Testis (tissue), 3 donors: ENCODE data around the gene VAV1. TPM values are rescaled to one million over a fixed set of nuclear protein-coding genes. Genes with fewer than 3 reads are reported as not detected.
A peak's percentile ranks its signal among the peaks of the same experiment; 100 is the strongest.
"Not testable (repeated sequence)": the region's sequence is repeated elsewhere in the genome, so short reads cannot be mapped to it uniquely, and the experiment has no call there.

Source experiments
- DNase-seq: peaks from one replicate; pipeline ENCODE4 v3.0.0-alpha.2; 2019
- H3K27ac ChIP-seq, 2 donors: fragments of 200-600 bp; sonication (generic); one replicate each; pipeline ENCODE4 v1.5.1; 2019
- H3K27me3 ChIP-seq: fragments of 200-600 bp; sonication (generic); one replicate; pipeline ENCODE4 v1.5.1; 2019
- H3K36me3 ChIP-seq: fragments of 200-600 bp; sonication (generic); one replicate; pipeline ENCODE4 v1.5.1; 2017; ENCODE audit warnings: low read depth; ENCODE audit errors: missing control alignments
- H3K4me1 ChIP-seq: fragments of 200-600 bp; sonication (generic); one replicate; pipeline ENCODE4 v1.5.1; 2019
- H3K4me3 ChIP-seq, 2 donors: fragments of 200-600 bp; sonication (generic); one replicate each; pipeline ENCODE4 v1.5.1; 2017 to 2019
- H3K9me3 ChIP-seq: fragments of 200-600 bp; sonication (generic); one replicate; pipeline ENCODE4 v1.5.1; 2017
- CTCF ChIP-seq, 3 experiments: fragments of 450-650 bp in 2 of 3; fragments of 200-600 bp in 1 of 3; sonication (generic) in 1 of 3; IDR thresholded peaks; one replicate each; pipeline ENCODE4 v1.5.1; 2016 to 2019; ENCODE audit warnings: antibody characterized with exemption in 3 of 3, mild to moderate bottlenecking in 2 of 3, moderate library complexity in 1 of 3
- POLR2A ChIP-seq: fragments of 450-650 bp; IDR thresholded peaks from one replicate; pipeline ENCODE4 v1.6.1; 2017; ENCODE audit warnings: antibody characterized with exemption, mild to moderate bottlenecking, moderate library complexity
- WGBS, 2 donors: methylation state at CpG; one replicate each; pipeline ENCODE4 v1.1.5; 2018; 5-methylcytosine and 5-hydroxymethylcytosine counted together
- intact Hi-C: fragments of 100-400 bp; cut with DNase I; formaldehyde crosslinking; loops from one replicate; pipeline ENCODE4 v1.15.1; 2023; ENCODE audit warnings: low total_unique reads
- polyA plus RNA-seq: library from polyadenylated mRNA; stranded (reverse); fragments of 350-450 nt; fragmentation: Illumina TruSeq; extraction: RNeasy Lipid Tissue Mini Kit (QIAGEN cat#74804); gene quantifications from one replicate; pipeline ENCODE4 v1.2.3, GENCODE V29; 2014; ENCODE audit warnings: low read depth, low replicate concordance; ENCODE audit not compliant: insufficient read depth
- total RNA-seq, 2 donors: library from RNA; depleted of rRNA; stranded (reverse); fragments of >200 nt; gene quantifications; one replicate each; pipeline ENCODE4 v1.2.3, GENCODE V29; 2016

The VAV1 gene
- total and polyA plus RNA-seq, 3 donors from 2014 or later = 1.1 to 8.9 (median 4.5) TPM

- DNase-seq = no peak
- TF ChIP-seq CTCF (IDR thresholded peaks at IDR 0.05) = no peak
- TF ChIP-seq POLR2A = no peak
- Histone ChIP-seq H3K36me3 (no peaks in the 10 kb centered on the region), H3K9me3 (no peaks in the 10 kb centered on the region), H3K4me3 (no peak overlapping the region), H3K27ac (no peak overlapping the region), H3K27me3 (no peaks in the 10 kb centered on the region), H3K4me1 (no peaks in the 10 kb centered on the region)
- intact Hi-C loops = no loop called here
- 80 to 84% methylated on average over 10 to 12 of the region's 12 CpGs for WGBS, 2 donors
These were observed 52.7 kb downstream of the VAV1 start for GRCh38 chr19:6825076-6825774.

DNA sequence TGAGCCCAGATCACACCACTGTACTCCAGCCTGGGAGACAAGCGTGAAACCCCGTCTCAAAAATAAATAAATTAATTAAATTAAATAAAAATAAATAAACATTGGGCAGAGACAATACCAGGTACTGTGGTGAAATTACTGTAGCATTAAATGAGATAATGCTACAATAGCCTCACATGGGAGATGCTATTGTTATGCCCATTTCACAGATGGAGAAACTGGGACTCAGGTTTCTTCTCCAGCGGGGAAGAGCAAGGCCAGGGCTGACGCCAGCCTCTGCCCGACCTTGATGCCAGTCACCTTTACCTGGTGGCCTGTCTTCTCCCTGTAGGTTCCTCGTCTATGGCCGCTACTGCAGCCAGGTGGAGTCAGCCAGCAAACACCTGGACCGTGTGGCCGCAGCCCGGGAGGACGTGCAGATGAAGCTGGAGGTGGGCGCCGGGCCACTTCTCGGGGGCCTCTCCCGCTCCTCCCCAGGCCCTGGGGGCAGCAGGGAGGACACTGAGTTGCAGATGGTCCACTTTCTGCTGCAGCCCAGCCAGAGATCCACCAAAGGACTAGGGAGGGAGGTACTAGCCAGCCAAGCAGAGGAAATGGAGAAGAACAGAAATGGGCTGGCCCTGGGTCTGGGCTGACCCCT is 53.9 kb downstream of the VAV1 start:
- 85 to 90% methylated on average over 7 to 11 of the region's 15 CpGs for WGBS, 2 donors
- Histone ChIP-seq H3K27me3 (no peaks in the 10 kb centered on the region), H3K36me3 (no peaks in the 10 kb centered on the region), H3K9me3 (no peaks in the 10 kb centered on the region), H3K4me3 (no peak overlapping the region), H3K27ac (no peak overlapping the region), H3K4me1 (no peaks in the 10 kb centered on the region)
- intact Hi-C loops = no loop called here
- TF ChIP-seq POLR2A (no peak), CTCF (IDR thresholded peaks at IDR 0.05) (no peak)
- no peak for DNase-seq

DNA sequence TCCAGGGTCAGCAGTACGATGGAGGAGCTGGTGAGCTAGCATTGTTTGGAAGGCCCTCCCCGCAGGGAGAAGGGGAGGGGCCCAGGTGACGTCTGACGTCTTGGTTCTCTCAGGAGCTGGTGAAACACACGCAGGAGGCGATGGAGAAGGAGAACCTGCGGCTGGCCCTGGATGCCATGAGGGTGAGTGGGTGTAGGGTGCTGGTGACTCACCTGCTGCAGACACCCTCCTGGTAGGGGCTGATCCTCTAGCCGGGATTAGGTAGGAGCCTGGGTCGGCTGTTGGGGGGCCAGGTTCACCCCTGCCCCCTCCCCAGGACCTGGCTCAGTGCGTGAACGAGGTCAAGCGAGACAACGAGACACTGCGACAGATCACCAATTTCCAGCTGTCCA is 55.8 kb downstream of the VAV1 start:
- Histone ChIP-seq H3K4me3 (no peak overlapping the region), H3K4me1 (no peaks in the 10 kb centered on the region), H3K27ac (no peak overlapping the region), H3K36me3 (no peaks in the 10 kb centered on the region), H3K27me3 (no peaks in the 10 kb centered on the region), H3K9me3 (no peaks in the 10 kb centered on the region)
- intact Hi-C loops = no loop called here
- TF ChIP-seq POLR2A (no peak), CTCF (IDR thresholded peaks at IDR 0.05) (no peak)
- DNase-seq = no peak
- 30 to 42% methylated on average over 7 to 14 of the region's 14 CpGs for WGBS, 2 donors

GRCh38 chr19:6828698-6829633 is 56.5 kb downstream of the VAV1 start:
- Histone ChIP-seq H3K27me3 (no peaks in the 10 kb centered on the region), H3K4me1 (no peaks in the 10 kb centered on the region), H3K27ac (no peak overlapping the region), H3K36me3 (no peaks in the 10 kb centered on the region), H3K4me3 (no peak overlapping the region), H3K9me3 (no peaks in the 10 kb centered on the region)
- intact Hi-C loops = no loop called here
- TF ChIP-seq CTCF (IDR thresholded peaks at IDR 0.05) = no peak
- TF ChIP-seq POLR2A = no peak
- 55 to 61% methylated on average over 18 of the region's 18 CpGs for WGBS, 2 donors
- peak; percentile 56 for DNase-seq

DNA sequence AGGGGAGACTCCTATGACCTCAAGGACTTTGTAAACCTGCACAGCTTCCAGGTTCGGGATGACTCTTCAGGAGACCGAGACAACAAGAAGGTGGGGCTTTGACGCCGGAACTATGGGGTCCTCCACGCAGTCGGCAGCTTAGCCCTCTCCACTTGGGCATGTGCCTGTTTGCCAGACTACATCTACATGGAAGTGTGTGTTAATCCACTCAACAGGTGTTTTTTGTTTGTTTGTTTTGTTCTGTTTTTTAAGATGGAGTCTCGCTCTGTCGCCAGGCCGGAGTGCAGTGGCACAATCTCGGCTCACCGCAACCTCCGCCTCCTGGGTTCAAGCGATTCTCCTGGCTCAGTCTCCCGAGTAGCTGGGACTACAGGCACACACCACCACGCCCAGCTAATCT is 57.3 kb downstream of the VAV1 start:
- H3K27me3 ChIP-seq = not testable (repeated sequence)

DNA sequence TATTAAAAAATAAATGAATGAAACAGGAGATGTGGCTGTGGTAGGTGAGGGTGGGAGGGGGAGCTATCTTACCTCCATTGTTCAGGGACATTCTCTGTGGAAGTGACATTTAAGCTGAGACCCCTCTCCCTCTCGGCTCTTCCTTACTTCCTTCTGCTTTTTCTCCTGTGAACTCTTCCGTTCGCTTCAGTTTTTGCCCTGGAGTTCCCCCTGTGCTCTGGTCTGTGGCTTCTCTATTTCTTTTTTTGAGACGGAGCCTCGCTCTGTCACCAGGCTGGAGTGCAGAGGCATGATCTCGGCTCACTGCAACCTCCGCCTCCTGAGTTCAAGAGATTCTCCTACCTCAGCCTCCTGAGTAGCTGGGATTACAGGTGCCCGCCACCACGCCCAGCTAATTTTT is 58.6 kb downstream of the VAV1 start:
- H3K27ac ChIP-seq, H3K9me3 ChIP-seq, H3K4me1 ChIP-seq, H3K4me3 ChIP-seq, intact Hi-C loops, H3K36me3 ChIP-seq, DNase-seq, H3K27me3 ChIP-seq: not testable (repeated sequence)
- 75 to 86% methylated on average over 9 of the region's 9 CpGs for WGBS, 2 donors

More for the DNA sequence above, 57.3 kb downstream of the VAV1 start:
- H3K27ac ChIP-seq, H3K4me3 ChIP-seq, H3K9me3 ChIP-seq, H3K36me3 ChIP-seq, intact Hi-C loops, H3K4me1 ChIP-seq, DNase-seq: not testable (repeated sequence)
- WGBS, 2 donors = 62 to 77% methylated on average over 15 of the region's 15 CpGs
